A673 (cell line): ENCODE data around the gene PIEZO1. TPM values are rescaled to one million over a fixed set of nuclear protein-coding genes. Genes with fewer than 3 reads are reported as not detected.
"Not testable (repeated sequence)": the region's sequence is repeated elsewhere in the genome, so short reads cannot be mapped to it uniquely, and the experiment has no call there.

Source experiments
- BruUV-seq: library from RNA; stranded (reverse); fragments of 400-500 nt; replicated peaks from 2 replicates; lab custom pipeline; 2021; lab: Mats Ljungman, UMichigan
- CTCF ChIA-PET: fragments of 300-600 bp; sonication (Branson Sonifier 250); formaldehyde crosslinking; loops from one replicate; lab custom pipeline; 2022; ENCODE audit warnings: antibody characterized with exemption; lab: Charles Lee
- POLR2A ChIA-PET: fragments of 300-600 bp; sonication (Branson Sonifier 250); formaldehyde crosslinking; loops from one replicate; lab custom pipeline; 2022; ENCODE audit warnings: antibody characterized with exemption; ENCODE audit not compliant: low non-redundant PET; lab: Charles Lee
- DNase-seq: peaks from one replicate; pipeline ENCODE4 v3.0.0-alpha.2; 2015; ENCODE audit warnings: low spot score
- H3K27ac ChIP-seq: fragments of 200-600 bp; sonication (generic); 2 replicates; pipeline ENCODE4 v1.5.1; 2016; ENCODE audit warnings: mixed run types, low read depth, mild to moderate bottlenecking, mixed read lengths, antibody characterized with exemption, low read length; ENCODE audit not compliant: poor library complexity, severe bottlenecking
- H3K27me3 ChIP-seq: fragments of 200-600 bp; sonication (generic); replicated peaks from 2 replicates; pipeline ENCODE4 v1.6.1; 2017; ENCODE audit warnings: mixed run types, low read depth, mild to moderate bottlenecking, mixed read lengths, antibody characterized with exemption, low read length; ENCODE audit not compliant: insufficient read depth, poor library complexity
- H3K36me3 ChIP-seq: fragments of 200-600 bp; sonication (generic); 2 replicates; pipeline ENCODE4 v1.6.1; 2016; ENCODE audit warnings: mixed run types, mild to moderate bottlenecking, mixed read lengths, antibody characterized with exemption, low read length; ENCODE audit not compliant: insufficient read depth, poor library complexity, severe bottlenecking
- H3K4me1 ChIP-seq: fragments of 200-600 bp; sonication (generic); 2 replicates; pipeline ENCODE4 v1.6.1; 2017; ENCODE audit warnings: mixed run types, mild to moderate bottlenecking, mixed read lengths, antibody characterized with exemption, low read length; ENCODE audit not compliant: insufficient read depth, poor library complexity, severe bottlenecking
- H3K4me3 ChIP-seq: fragments of 200-600 bp; sonication (generic); 2 replicates; pipeline ENCODE4 v1.5.1; 2016; ENCODE audit warnings: low read depth, mixed run types, mild to moderate bottlenecking, mixed read lengths, low read length; ENCODE audit not compliant: poor library complexity, severe bottlenecking
- H3K9me3 ChIP-seq: fragments of 200-600 bp; sonication (generic); 2 replicates; pipeline ENCODE4 v1.6.1; 2016; ENCODE audit warnings: mixed run types, low read depth, mild to moderate bottlenecking, mixed read lengths, antibody characterized with exemption, low read length; ENCODE audit not compliant: poor library complexity, severe bottlenecking
- EZH2 ChIP-seq: fragments of 200-600 bp; sonication (generic); IDR thresholded peaks from 2 replicates; pipeline ENCODE4 v1.6.1; 2017; ENCODE audit warnings: borderline replicate concordance, low read depth, mild to moderate bottlenecking, mixed read lengths, antibody characterized with exemption, low read length; ENCODE audit not compliant: poor library complexity, severe bottlenecking
- intact Hi-C: fragments of 100-400 bp; cut with micrococcal nuclease; formaldehyde crosslinking; loops from one replicate; pipeline ENCODE4 v1.10.0; 2022; ENCODE audit not compliant: unreplicated experiment
- total RNA-seq: library from RNA; stranded (reverse); gene quantifications from 2 replicates; pipeline ENCODE4 v1.2.3, GENCODE V29; 2021
- TF ChIP-seq, protein P1 (sequence below): fragments of 300-800, 200-600 bp; sonication (generic); conservative IDR thresholded peaks from 2 replicates; pipeline ENCODE4 v1.5.1; 2017; ENCODE audit warnings: low read depth, mild to moderate bottlenecking, antibody characterized with exemption, low read length, moderate library complexity, mixed read lengths

Gene PIEZO1
- total RNA-seq, 1 experiment from 2014 or later: 174 TPM

DNA sequence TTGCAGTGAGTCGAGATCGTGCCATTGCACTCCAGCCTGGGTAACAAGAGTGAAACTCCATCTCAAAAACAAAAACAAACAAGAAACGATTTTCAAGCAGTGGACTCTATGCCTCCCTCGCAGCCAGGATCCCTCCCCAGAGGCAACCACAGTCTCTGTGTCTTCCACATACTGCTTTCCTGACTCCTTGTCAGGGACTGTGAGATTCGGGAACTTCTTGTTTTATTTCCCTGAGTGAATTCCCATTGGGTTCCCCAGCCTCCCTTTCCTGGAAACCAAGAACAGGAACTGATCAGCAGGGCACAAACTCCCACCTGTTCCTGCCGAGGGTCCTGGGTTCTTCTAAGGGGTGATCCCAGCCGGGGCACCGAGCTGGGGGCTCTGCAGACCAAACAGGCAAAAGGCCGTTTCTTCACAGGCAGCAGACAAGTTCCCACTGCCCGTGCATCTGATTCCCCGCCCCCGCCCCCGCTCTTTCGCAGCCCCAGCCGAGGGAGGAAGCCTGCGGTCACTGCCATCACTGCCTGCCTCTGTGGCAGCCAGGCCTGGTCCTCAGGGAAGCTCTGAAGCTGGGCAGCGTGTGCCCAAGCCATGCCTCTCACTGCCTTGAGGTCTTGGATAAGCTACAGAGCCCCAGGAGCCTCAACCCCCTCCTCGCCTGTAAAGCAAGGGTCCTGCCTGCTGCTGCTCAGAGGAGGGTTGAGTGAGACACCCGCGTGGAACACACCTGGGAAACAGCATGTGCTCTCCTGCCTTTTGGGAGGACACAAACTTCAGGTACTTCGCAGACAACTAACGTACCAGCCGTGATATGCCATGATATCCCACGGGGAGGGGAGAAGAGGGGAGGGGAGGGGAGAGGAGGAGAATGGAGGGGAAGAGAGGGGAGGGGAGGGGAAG lies 5.5 kb upstream of the PIEZO1 start:
- peaks cover 14% of the 10 kb centered on the region for H3K4me1 ChIP-seq
- ChIA-PET CTCF (no interaction called here), POLR2A (no interaction called here)
- no peaks in the 10 kb centered on the region for H3K9me3 ChIP-seq
- DNase-seq: no peak
- no peak overlapping the region for H3K4me3 ChIP-seq
- intact Hi-C loops: no loop called here
- no TSS peak for BruUV-seq
- no peak for TF ChIP-seq EZH2
- TF ChIP-seq, protein P1, sequence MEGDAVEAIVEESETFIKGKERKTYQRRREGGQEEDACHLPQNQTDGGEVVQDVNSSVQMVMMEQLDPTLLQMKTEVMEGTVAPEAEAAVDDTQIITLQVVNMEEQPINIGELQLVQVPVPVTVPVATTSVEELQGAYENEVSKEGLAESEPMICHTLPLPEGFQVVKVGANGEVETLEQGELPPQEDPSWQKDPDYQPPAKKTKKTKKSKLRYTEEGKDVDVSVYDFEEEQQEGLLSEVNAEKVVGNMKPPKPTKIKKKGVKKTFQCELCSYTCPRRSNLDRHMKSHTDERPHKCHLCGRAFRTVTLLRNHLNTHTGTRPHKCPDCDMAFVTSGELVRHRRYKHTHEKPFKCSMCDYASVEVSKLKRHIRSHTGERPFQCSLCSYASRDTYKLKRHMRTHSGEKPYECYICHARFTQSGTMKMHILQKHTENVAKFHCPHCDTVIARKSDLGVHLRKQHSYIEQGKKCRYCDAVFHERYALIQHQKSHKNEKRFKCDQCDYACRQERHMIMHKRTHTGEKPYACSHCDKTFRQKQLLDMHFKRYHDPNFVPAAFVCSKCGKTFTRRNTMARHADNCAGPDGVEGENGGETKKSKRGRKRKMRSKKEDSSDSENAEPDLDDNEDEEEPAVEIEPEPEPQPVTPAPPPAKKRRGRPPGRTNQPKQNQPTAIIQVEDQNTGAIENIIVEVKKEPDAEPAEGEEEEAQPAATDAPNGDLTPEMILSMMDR: no peak
- no peaks in the 10 kb centered on the region for H3K36me3 ChIP-seq
- H3K27me3 ChIP-seq: no peaks in the 10 kb centered on the region
- H3K27ac ChIP-seq: no peak overlapping the region

DNA sequence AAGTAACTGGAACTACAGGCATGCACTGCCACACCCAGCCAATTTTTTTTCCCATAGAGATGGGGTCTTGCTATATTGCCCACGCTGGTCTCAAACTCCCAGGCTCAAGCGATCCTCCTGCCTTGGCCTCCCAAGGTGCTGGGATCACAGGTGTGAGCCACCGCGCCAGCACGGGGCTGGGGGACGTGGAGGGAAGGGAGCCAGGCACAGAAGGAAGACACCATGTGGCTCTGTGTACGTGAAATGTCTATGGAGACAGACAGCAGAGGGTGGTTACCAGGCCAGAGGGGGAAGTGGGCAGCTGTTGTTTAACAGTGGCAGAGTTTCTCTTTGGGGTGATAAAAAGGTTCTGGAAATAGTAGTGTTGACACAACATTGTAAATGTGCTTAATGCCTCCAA lies 4.6 kb upstream of the PIEZO1 start:
- no TSS peak for BruUV-seq
- DNase-seq: no peak
- POLR2A ChIA-PET: no interaction called here
- Histone ChIP-seq H3K4me1 (peaks cover 14% of the 10 kb centered on the region), H3K9me3 (no peaks in the 10 kb centered on the region), H3K27ac (no peak overlapping the region), H3K27me3 (no peaks in the 10 kb centered on the region), H3K36me3 (no peaks in the 10 kb centered on the region), H3K4me3 (no peak overlapping the region)
- CTCF ChIA-PET: no interaction called here
- intact Hi-C loops: no loop called here
- TF ChIP-seq, protein P1: no peak
- no peak for TF ChIP-seq EZH2

DNA sequence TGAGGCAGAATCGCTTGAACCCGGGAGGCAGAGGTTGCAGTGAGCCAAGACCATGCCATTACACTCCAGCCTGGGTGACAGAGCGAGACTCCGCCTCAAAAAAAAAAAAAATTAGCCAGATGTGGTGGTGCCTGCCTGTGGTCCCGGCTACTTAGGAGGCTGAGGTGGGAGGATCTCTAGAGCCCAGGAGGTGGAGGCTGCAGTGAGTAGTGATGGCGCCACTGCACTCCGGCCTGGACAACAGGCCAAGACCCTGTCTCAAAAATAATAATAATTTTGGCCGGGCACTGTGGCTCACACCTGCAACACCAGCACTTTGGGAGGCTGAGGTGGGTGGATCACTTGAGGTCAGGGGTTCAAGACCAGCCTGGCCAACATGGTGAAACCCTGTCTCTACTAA lies 3.7 kb upstream of the PIEZO1 start:
- H3K36me3 ChIP-seq, H3K27ac ChIP-seq, DNase-seq, H3K9me3 ChIP-seq, H3K4me3 ChIP-seq, CTCF ChIA-PET, BruUV-seq, intact Hi-C loops, H3K27me3 ChIP-seq, POLR2A ChIA-PET: not testable (repeated sequence)
- H3K4me1 ChIP-seq: peaks cover 16% of the 10 kb centered on the region
